Testis (tissue), 3 donors: ENCODE data around the gene ERBB4. TPM values are rescaled to one million over a fixed set of nuclear protein-coding genes. Genes with fewer than 3 reads are reported as not detected.

Experiments
- DNase-seq: peaks from one replicate; pipeline ENCODE4 v3.0.0-alpha.2; 2019
- H3K27ac ChIP-seq, 2 donors: fragments of 200-600 bp; sonication (generic); one replicate each; pipeline ENCODE4 v1.5.1; 2019
- H3K27me3 ChIP-seq: fragments of 200-600 bp; sonication (generic); one replicate; pipeline ENCODE4 v1.5.1; 2019
- H3K36me3 ChIP-seq: fragments of 200-600 bp; sonication (generic); one replicate; pipeline ENCODE4 v1.5.1; 2017; ENCODE audit warnings: low read depth; ENCODE audit errors: missing control alignments
- H3K4me1 ChIP-seq: fragments of 200-600 bp; sonication (generic); one replicate; pipeline ENCODE4 v1.5.1; 2019
- H3K4me3 ChIP-seq, 2 donors: fragments of 200-600 bp; sonication (generic); one replicate each; pipeline ENCODE4 v1.5.1; 2017 to 2019
- H3K9me3 ChIP-seq: fragments of 200-600 bp; sonication (generic); one replicate; pipeline ENCODE4 v1.5.1; 2017
- POLR2A ChIP-seq: fragments of 450-650 bp; IDR thresholded peaks from one replicate; pipeline ENCODE4 v1.6.1; 2017; ENCODE audit warnings: antibody characterized with exemption, mild to moderate bottlenecking, moderate library complexity
- WGBS, 2 donors: methylation state at CpG; one replicate each; pipeline ENCODE4 v1.1.5; 2018; 5-methylcytosine and 5-hydroxymethylcytosine counted together
- intact Hi-C: fragments of 100-400 bp; cut with DNase I; formaldehyde crosslinking; loops from one replicate; pipeline ENCODE4 v1.15.1; 2023; ENCODE audit warnings: low total_unique reads
- polyA plus RNA-seq: library from polyadenylated mRNA; stranded (reverse); fragments of 350-450 nt; fragmentation: Illumina TruSeq; extraction: RNeasy Lipid Tissue Mini Kit (QIAGEN cat#74804); gene quantifications from one replicate; pipeline ENCODE4 v1.2.3, GENCODE V29; 2014; ENCODE audit warnings: low read depth, low replicate concordance; ENCODE audit not compliant: insufficient read depth
- total RNA-seq, 2 donors: library from RNA; depleted of rRNA; stranded (reverse); fragments of >200 nt; gene quantifications; one replicate each; pipeline ENCODE4 v1.2.3, GENCODE V29; 2016
- TF ChIP-seq, protein P1 (sequence below), 3 experiments: fragments of 450-650 bp in 2 of 3; fragments of 200-600 bp in 1 of 3; sonication (generic) in 1 of 3; IDR thresholded peaks; one replicate each; pipeline ENCODE4 v1.5.1; 2016 to 2019; ENCODE audit warnings: antibody characterized with exemption in 3 of 3, mild to moderate bottlenecking in 2 of 3, moderate library complexity in 1 of 3

ERBB4 gene
- total and polyA plus RNA-seq, 3 donors from 2014 or later: 6.1 to 62.7 (median 47.7) TPM

GRCh38 chr2:212034841-212035585, 503.6 kb downstream of the ERBB4 start:
- no peaks in the 10 kb centered on the region for H3K9me3 ChIP-seq
- 81 to 87% methylated on average over 4 of the region's 4 CpGs for WGBS, 2 donors
- H3K4me1 ChIP-seq: no peaks in the 10 kb centered on the region
- H3K27me3 ChIP-seq: no peaks in the 10 kb centered on the region
- no peak for DNase-seq
- H3K4me3 ChIP-seq: no peak overlapping the region
- no peak for TF ChIP-seq POLR2A
- TF ChIP-seq, protein P1, sequence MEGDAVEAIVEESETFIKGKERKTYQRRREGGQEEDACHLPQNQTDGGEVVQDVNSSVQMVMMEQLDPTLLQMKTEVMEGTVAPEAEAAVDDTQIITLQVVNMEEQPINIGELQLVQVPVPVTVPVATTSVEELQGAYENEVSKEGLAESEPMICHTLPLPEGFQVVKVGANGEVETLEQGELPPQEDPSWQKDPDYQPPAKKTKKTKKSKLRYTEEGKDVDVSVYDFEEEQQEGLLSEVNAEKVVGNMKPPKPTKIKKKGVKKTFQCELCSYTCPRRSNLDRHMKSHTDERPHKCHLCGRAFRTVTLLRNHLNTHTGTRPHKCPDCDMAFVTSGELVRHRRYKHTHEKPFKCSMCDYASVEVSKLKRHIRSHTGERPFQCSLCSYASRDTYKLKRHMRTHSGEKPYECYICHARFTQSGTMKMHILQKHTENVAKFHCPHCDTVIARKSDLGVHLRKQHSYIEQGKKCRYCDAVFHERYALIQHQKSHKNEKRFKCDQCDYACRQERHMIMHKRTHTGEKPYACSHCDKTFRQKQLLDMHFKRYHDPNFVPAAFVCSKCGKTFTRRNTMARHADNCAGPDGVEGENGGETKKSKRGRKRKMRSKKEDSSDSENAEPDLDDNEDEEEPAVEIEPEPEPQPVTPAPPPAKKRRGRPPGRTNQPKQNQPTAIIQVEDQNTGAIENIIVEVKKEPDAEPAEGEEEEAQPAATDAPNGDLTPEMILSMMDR (IDR thresholded peaks at IDR 0.05): no peak
- intact Hi-C loops: no loop called here
- no peak overlapping the region for H3K27ac ChIP-seq
- no peaks in the 10 kb centered on the region for H3K36me3 ChIP-seq

GRCh38 chr2:212033888-212034287, 504.7 kb downstream of the ERBB4 start:
- Histone ChIP-seq H3K4me3 (no peak overlapping the region), H3K27ac (no peak overlapping the region)
- DNase-seq: no peak

GRCh38 chr2:212032536-212033219, 505.9 kb downstream of the ERBB4 start:
- Histone ChIP-seq H3K27ac (no peak overlapping the region), H3K36me3 (no peaks in the 10 kb centered on the region), H3K4me1 (no peaks in the 10 kb centered on the region), H3K4me3 (no peak overlapping the region), H3K27me3 (no peaks in the 10 kb centered on the region), H3K9me3 (no peaks in the 10 kb centered on the region)
- 67 to 77% methylated on average over 1 of the region's 1 CpG for WGBS, 2 donors
- TF ChIP-seq, protein P1 (IDR thresholded peaks at IDR 0.05): no peak
- no peak for TF ChIP-seq POLR2A
- DNase-seq: no peak
- intact Hi-C loops: no loop called here

More at GRCh38 chr2:212033888-212034287, 504.7 kb downstream of the ERBB4 start:
- TF ChIP-seq, protein P1 (IDR thresholded peaks at IDR 0.05): no peak
- TF ChIP-seq POLR2A: no peak
- no peaks in the 10 kb centered on the region for H3K27me3 ChIP-seq
- H3K9me3 ChIP-seq: no peaks in the 10 kb centered on the region
- intact Hi-C loops: no loop called here
- no peaks in the 10 kb centered on the region for H3K4me1 ChIP-seq
- H3K36me3 ChIP-seq: no peaks in the 10 kb centered on the region

DNA sequence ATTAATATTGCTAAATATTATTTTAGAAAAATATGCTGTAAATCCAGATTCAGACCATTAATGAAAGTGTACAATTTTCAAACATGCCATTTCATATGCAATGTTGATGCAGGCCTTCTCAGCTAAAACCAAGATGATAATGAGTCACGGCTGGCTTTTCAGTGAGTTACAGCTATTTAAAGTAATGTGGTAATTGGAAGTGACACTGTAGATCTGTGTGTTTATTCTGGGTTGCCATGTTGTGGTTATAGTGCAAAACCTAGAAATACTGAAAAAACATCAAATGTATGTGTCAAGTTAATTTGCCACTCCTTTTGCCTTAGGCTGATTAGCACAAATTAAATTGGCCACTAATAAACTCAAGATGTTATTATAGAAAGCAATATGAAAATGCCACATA, 506.6 kb downstream of the ERBB4 start:
- Histone ChIP-seq H3K27me3 (no peaks in the 10 kb centered on the region), H3K4me1 (no peaks in the 10 kb centered on the region), H3K4me3 (no peak overlapping the region), H3K9me3 (no peaks in the 10 kb centered on the region), H3K27ac (no peak overlapping the region), H3K36me3 (no peaks in the 10 kb centered on the region)
- DNase-seq: no peak
- TF ChIP-seq, protein P1 (IDR thresholded peaks at IDR 0.05): no peak
- no peak for TF ChIP-seq POLR2A
- 88 to 90% methylated on average over 1 of the region's 1 CpG for WGBS, 2 donors
- intact Hi-C loops: no loop called here
